Measurements from ENCODE around the gene CCDC85C. TPM values are rescaled to one million over a fixed set of nuclear protein-coding genes. Genes with fewer than 3 reads are reported as not detected.

Gene CCDC85C
- total RNA-seq, 1 experiment from 2014 or later = 33.2 TPM

GRCh38 chr14:99551034-99551922 lies 52.7 kb downstream of the CCDC85C start:
- peak overlapping the region in 2 of 3 experiments; percentile 0 to 77; a peak in 4 of 7 replicates for H3K27ac Mint-ChIP-seq
- H2AFZ ChIP-seq (ENCODE audit: low read length) = no peak overlapping the region
- H2BK15ac ChIP-seq (ENCODE audit: low read depth, low read length) = no peak overlapping the region
- 0 out of 2 replicates have a peak, but pooled peaks cover 2% of the 10 kb centered on the region for H3K27me3 ChIP-seq (ENCODE audit: insufficient read depth, low read length)
- no peaks in the 10 kb centered on the region for H3K36me3 Mint-ChIP-seq (ENCODE audit: insufficient read depth in 1 of 3, low read depth in 3 of 3)
- peaks cover 36 to 46% of the 10 kb centered on the region in 2 experiments for H3K4me1 Mint-ChIP-seq
- H4K5ac ChIP-seq (ENCODE audit: insufficient read length, low read depth, low read length) = no peak overlapping the region
- no peak overlapping the region for H3K4me2 ChIP-seq (ENCODE audit: insufficient read depth, insufficient read length, low read length)
- no peak overlapping the region for H3K27ac ChIP-seq (ENCODE audit: insufficient read length, low read depth, low read length)
- H3K9me3 ChIP-seq (ENCODE audit: control insufficient read depth, low read depth, low read length) = no peaks in the 10 kb centered on the region
- H3K4me3 Mint-ChIP-seq = peak overlapping the region in 1 of 2 experiments; percentile 54; a peak in 1 of 5 replicates
- H2BK12ac ChIP-seq (ENCODE audit: insufficient read length, low read depth, low read length) = no peak overlapping the region
- H3K9me3 Mint-ChIP-seq = no peaks in the 10 kb centered on the region
- no peak for DNase-seq
- TF ChIP-seq CTCF (conservative IDR thresholded peaks at IDR 0.05) = no peak
- H3K14ac ChIP-seq (ENCODE audit: insufficient read depth, low read length) = no peak overlapping the region
- H2BK5ac ChIP-seq (ENCODE audit: insufficient read length, low read length) = no peak overlapping the region
- no peaks in the 10 kb centered on the region for H3K79me1 ChIP-seq (ENCODE audit: insufficient read depth, low read depth, low read length, poor library complexity, severe bottlenecking)
- H2BK20ac ChIP-seq (ENCODE audit: low read depth, low read length, poor library complexity, severe bottlenecking) = no peak overlapping the region
- WGBS (ENCODE audit: extremely low coverage, insufficient read length, low lambda C conversion rate) = no CpG with 5 or more reads among the region's 11 CpGs
- H3K23me2 ChIP-seq (ENCODE audit: insufficient read length, low read depth, low read length, poor library complexity, severe bottlenecking) = no peaks in the 10 kb centered on the region
- no peaks in the 10 kb centered on the region; the same call in 1 of the 2 replicates for H3K79me2 ChIP-seq (ENCODE audit: insufficient read depth, low read length)
- no peaks in the 10 kb centered on the region; the same call in 1 of the 2 replicates for H3K27me3 Mint-ChIP-seq (ENCODE audit: low read depth)
- no peak overlapping the region for H3T11ph ChIP-seq (ENCODE audit: low read length)
- no peak overlapping the region for H3K4ac ChIP-seq (ENCODE audit: low read depth, low read length)
- peaks cover 3% of the 10 kb centered on the region for H4K20me1 ChIP-seq (ENCODE audit: control insufficient read depth, insufficient read depth, insufficient read length)
- no peak overlapping the region for H2BK120ac ChIP-seq (ENCODE audit: low read depth, low read length, poor library complexity, severe bottlenecking)
- no peak overlapping the region for H4K91ac ChIP-seq (ENCODE audit: insufficient read length, low read depth, low read length)
- no peaks in the 10 kb centered on the region; the same call in 1 of the 2 replicates for H3K4me1 ChIP-seq (ENCODE audit: insufficient read depth, low read length)
- H3K9ac ChIP-seq (ENCODE audit: extremely low read depth, insufficient read length, low read length) = no peak overlapping the region
- no peak overlapping the region for H3K23ac ChIP-seq (ENCODE audit: insufficient read length, low read depth, low read length)
- no peak overlapping the region for H2AK5ac ChIP-seq (ENCODE audit: insufficient read length, low read length)
- H4K8ac ChIP-seq (replicated peaks; ENCODE audit: insufficient read length, low read depth, low read length) = no peak overlapping the region
- H3K18ac ChIP-seq (ENCODE audit: insufficient read length, low read depth, low read length) = no peak overlapping the region
- no peak overlapping the region for H3K56ac ChIP-seq (ENCODE audit: insufficient read length, low read depth, low read length)
